ENCODE measurements around the gene CYP3A4. TPM values are rescaled to one million over a fixed set of nuclear protein-coding genes. Genes with fewer than 3 reads are reported as not detected.

Gene CYP3A4
- total and polyA plus RNA-seq, 2 of the 13 experiments (the other 11 are each of a cell fraction or from before 2014, with no cell fraction given): 0.11 to 0.24 TPM

GRCh38 chr7:99829524-99830160 lies 45.7 kb upstream of the CYP3A4 start (continued):
- TF ChIP-seq ZNF564 (CRISPR knock-in tag; IDR thresholded peaks at IDR 0.05) (no peak), ZNF496 (CRISPR knock-in tag; IDR thresholded peaks at IDR 0.05; ENCODE audit: insufficient replicate concordance) (no peak), PLRG1 (conservative IDR thresholded peaks at IDR 0.05) (no peak), ZIK1 (CRISPR knock-in tag; IDR thresholded peaks at IDR 0.05; ENCODE audit: borderline replicate concordance, low read depth) (no peak), ZMAT3 (CRISPR knock-in tag; conservative IDR thresholded peaks at IDR 0.05) (no peak), ZNF891 (CRISPR knock-in tag; IDR thresholded peaks at IDR 0.05) (no peak), GTF3A (CRISPR knock-in tag; conservative IDR thresholded peaks at IDR 0.05) (no peak), GPN1 (CRISPR knock-in tag; IDR thresholded peaks at IDR 0.05; ENCODE audit: borderline replicate concordance) (no peak), ZNF619 (CRISPR knock-in tag; IDR thresholded peaks at IDR 0.05) (no peak), KDM3A (CRISPR knock-in tag; IDR thresholded peaks at IDR 0.05; ENCODE audit: low read depth) (no peak), DNMT3B (CRISPR knock-in tag; conservative IDR thresholded peaks at IDR 0.05) (no peak), ZNF782 (CRISPR knock-in tag; IDR thresholded peaks at IDR 0.05; ENCODE audit: borderline replicate concordance) (no peak; the same call in 1 of the 2 replicates), ZNF709 (CRISPR knock-in tag; IDR thresholded peaks at IDR 0.05) (no peak), FIP1L1 (IDR thresholded peaks at IDR 0.05; ENCODE audit: borderline replicate concordance, insufficient read depth, low read depth, low read length) (no peak), ZNF766 (CRISPR knock-in tag; IDR thresholded peaks at IDR 0.05; ENCODE audit: borderline replicate concordance) (no peak), MYNN (CRISPR knock-in tag; IDR thresholded peaks at IDR 0.05; ENCODE audit: low read depth) (no peak), ZNF549 (CRISPR knock-in tag; IDR thresholded peaks at IDR 0.05) (no peak), ZNF234 (CRISPR knock-in tag; conservative IDR thresholded peaks at IDR 0.05) (no peak), ZNF207 (IDR thresholded peaks at IDR 0.05; ENCODE audit: borderline replicate concordance) (no peak), ZNF672 (CRISPR knock-in tag; IDR thresholded peaks at IDR 0.05) (no peak), HDAC6 (IDR thresholded peaks at IDR 0.05; ENCODE audit: low read depth, low read length) (no peak), YEATS4 (CRISPR knock-in tag; IDR thresholded peaks at IDR 0.05; ENCODE audit: borderline replicate concordance) (no peak), MAFG (CRISPR knock-in tag; IDR thresholded peaks at IDR 0.05) (no peak), ZNF609 (CRISPR knock-in tag; IDR thresholded peaks at IDR 0.05; ENCODE audit: borderline replicate concordance) (no peak), ZNF749 (CRISPR knock-in tag; IDR thresholded peaks at IDR 0.05; ENCODE audit: borderline replicate concordance) (no peak), AGO1 (IDR thresholded peaks at IDR 0.05; ENCODE audit: low read depth, low read length, poor library complexity, severe bottlenecking) (no peak), ZNF225 (CRISPR knock-in tag; IDR thresholded peaks at IDR 0.05) (no peak), ZNF3 (CRISPR knock-in tag; IDR thresholded peaks at IDR 0.05) (no peak)
- TF ChIP-seq, protein P1, sequence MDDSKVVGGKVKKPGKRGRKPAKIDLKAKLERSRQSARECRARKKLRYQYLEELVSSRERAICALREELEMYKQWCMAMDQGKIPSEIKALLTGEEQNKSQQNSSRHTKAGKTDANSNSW (CRISPR knock-in tag; IDR thresholded peaks at IDR 0.05; ENCODE audit: borderline replicate concordance): no peak

Measured in HepG2 (cell line).